MM.1S (cell line): ENCODE measurements around the gene PSMD6.

ENCODE experiments used
- DNase-seq: peaks from one replicate; pipeline ENCODE4 v3.0.0-alpha.2; 2015
- H2AFZ ChIP-seq: fragments of 300-600 bp; sonication (generic); 2 replicates; pipeline ENCODE4 v1.6.0; 2016; ENCODE audit warnings: antibody characterized with exemption, low read length
- H3F3A ChIP-seq: fragments of 300-600 bp; sonication (generic); 2 replicates; pipeline ENCODE4 v1.6.1; 2016; ENCODE audit warnings: mild to moderate bottlenecking, antibody characterized with exemption, low read length, moderate library complexity, mixed read lengths; ENCODE audit not compliant: insufficient read depth
- H3K27ac ChIP-seq: fragments of 300-600 bp; sonication (generic); 2 replicates; pipeline ENCODE4 v1.5.1; 2016; ENCODE audit warnings: mild to moderate bottlenecking, low read length
- H3K27me3 ChIP-seq: fragments of 300-600 bp; sonication (generic); replicated peaks from 2 replicates; pipeline ENCODE4 v1.6.0; 2016; ENCODE audit warnings: low read length; ENCODE audit not compliant: insufficient read depth
- H3K36me3 ChIP-seq: fragments of 300-600 bp; sonication (generic); replicated peaks from 2 replicates; pipeline ENCODE4 v1.6.1; 2016; ENCODE audit warnings: mild to moderate bottlenecking, low read length, mixed read lengths; ENCODE audit not compliant: insufficient read depth
- H3K4me1 ChIP-seq: fragments of 300-600 bp; sonication (generic); 2 replicates; pipeline ENCODE4 v1.6.1; 2016; ENCODE audit warnings: low read length, mixed read lengths
- H3K4me2 ChIP-seq: fragments of 300-600 bp; sonication (generic); 2 replicates; pipeline ENCODE4 v1.6.0; 2016; ENCODE audit warnings: low read depth, low read length
- H3K4me3 ChIP-seq: fragments of 300-600 bp; sonication (generic); 2 replicates; pipeline ENCODE4 v1.5.1; 2016; ENCODE audit warnings: low read length, mixed read lengths
- H3K79me2 ChIP-seq: fragments of 300-600 bp; sonication (generic); 2 replicates; pipeline ENCODE4 v1.6.1; 2016; ENCODE audit warnings: mixed run types, low read length, mixed read lengths
- H3K9ac ChIP-seq: fragments of 300-600 bp; sonication (generic); 2 replicates; pipeline ENCODE4 v1.6.1; 2016; ENCODE audit warnings: low read length, mixed read lengths
- H3K9me2 ChIP-seq: fragments of 300-600 bp; sonication (generic); replicated peaks from 2 replicates; pipeline ENCODE4 v1.6.1; 2016; ENCODE audit warnings: mild to moderate bottlenecking, low read length, mixed read lengths; ENCODE audit not compliant: insufficient read depth
- H3K9me3 ChIP-seq: fragments of 300-600 bp; sonication (generic); replicated peaks from 2 replicates; pipeline ENCODE4 v1.6.1; 2016; ENCODE audit warnings: mild to moderate bottlenecking, low read length, mixed read lengths; ENCODE audit not compliant: insufficient read depth
- H4K20me1 ChIP-seq: fragments of 300-600 bp; sonication (generic); 2 replicates; pipeline ENCODE4 v1.6.1; 2016; ENCODE audit warnings: mild to moderate bottlenecking, low read length, moderate library complexity, mixed read lengths; ENCODE audit not compliant: insufficient read depth
- CTCF ChIP-seq: fragments of 300-600 bp; sonication (generic); IDR thresholded peaks from 2 replicates; pipeline ENCODE4 v1.5.1; 2016; ENCODE audit warnings: antibody characterized with exemption, low read length, mixed read lengths
- EZH2 ChIP-seq: fragments of 300-600 bp; sonication (generic); optimal IDR thresholded peaks from 2 replicates; pipeline ENCODE3; 2017; ENCODE audit warnings: low read depth, mild to moderate bottlenecking, antibody characterized with exemption, low read length, mixed read lengths
- EZH2phosphoT487 ChIP-seq: fragments of 300-600 bp; sonication (generic); IDR thresholded peaks from 2 replicates; pipeline ENCODE4 v1.6.1; 2018; ENCODE audit warnings: antibody characterized with exemption, low read length

The PSMD6 gene

GRCh38 chr3:63976161-63976871 lies 47.0 kb downstream of the PSMD6 start:
- Histone ChIP-seq H3K27me3 (no peaks in the 10 kb centered on the region), H3K4me1 (no peaks in the 10 kb centered on the region), H3K79me2 (peaks cover 76% of the 10 kb centered on the region), H2AFZ (no peak overlapping the region), H3K9me3 (no peaks in the 10 kb centered on the region), H3K9me2 (no peaks in the 10 kb centered on the region), H3K4me3 (no peak overlapping the region), H3K36me3 (no peaks in the 10 kb centered on the region; the same call in 1 of the 2 replicates), H3F3A (no peaks in the 10 kb centered on the region), H4K20me1 (no peaks in the 10 kb centered on the region), H3K9ac (no peak overlapping the region), H3K27ac (no peak overlapping the region), H3K4me2 (no peak overlapping the region)
- no peak for DNase-seq
- no peak for TF ChIP-seq EZH2
- no peak for TF ChIP-seq EZH2phosphoT487
- TF ChIP-seq CTCF: no peak

- no peaks in the 10 kb centered on the region for H3K9me3 ChIP-seq
- H3K4me3 ChIP-seq: no peak overlapping the region
- H3K4me2 ChIP-seq: no peak overlapping the region
- no peak overlapping the region for H2AFZ ChIP-seq
- no peaks in the 10 kb centered on the region for H3F3A ChIP-seq
- no peaks in the 10 kb centered on the region for H4K20me1 ChIP-seq
- no peaks in the 10 kb centered on the region; the same call in 1 of the 2 replicates for H3K36me3 ChIP-seq
- H3K27ac ChIP-seq: no peak overlapping the region
- no peaks in the 10 kb centered on the region for H3K9me2 ChIP-seq
- H3K79me2 ChIP-seq: peaks cover 81% of the 10 kb centered on the region
- DNase-seq: no peak
- no peaks in the 10 kb centered on the region for H3K4me1 ChIP-seq
- H3K9ac ChIP-seq: no peak overlapping the region
- TF ChIP-seq CTCF (no peak), EZH2 (no peak), EZH2phosphoT487 (no peak)
- H3K27me3 ChIP-seq: no peaks in the 10 kb centered on the region
Observed at GRCh38 chr3:63975723-63976122, 47.6 kb downstream of the PSMD6 start.

GRCh38 chr3:63974451-63974850 lies 48.8 kb downstream of the PSMD6 start:
- Histone ChIP-seq H3K9ac (no peak overlapping the region), H3K4me3 (no peak overlapping the region), H3K4me2 (no peak overlapping the region), H3K79me2 (peaks cover 89% of the 10 kb centered on the region), H4K20me1 (no peaks in the 10 kb centered on the region), H3K4me1 (peaks cover 6% of the 10 kb centered on the region), H3K9me2 (no peaks in the 10 kb centered on the region), H3K27me3 (no peaks in the 10 kb centered on the region), H3F3A (no peaks in the 10 kb centered on the region), H3K9me3 (no peaks in the 10 kb centered on the region), H2AFZ (no peak overlapping the region), H3K36me3 (no peaks in the 10 kb centered on the region), H3K27ac (no peak overlapping the region)
- no peak for TF ChIP-seq EZH2phosphoT487
- TF ChIP-seq EZH2: no peak
- TF ChIP-seq CTCF: no peak
- DNase-seq: no peak
